A549 (cell line): ENCODE data around the gene TYW1. TPM values are rescaled to one million over a fixed set of nuclear protein-coding genes. Genes with fewer than 3 reads are reported as not detected.
A peak's percentile ranks its signal among the peaks of the same experiment; 100 is the strongest.

Experiments
- ATAC-seq, 2 experiments: fragments of 200-7000 bp in 1 of 2; fragments of >200 bp in 1 of 2; cut with Nextera tagmentation in 1 of 2; cut with Tn5 transposase in 1 of 2; 3 replicates each; pipeline versions ENCODE4 v1.8.0 to v1.9.1; 2018 to 2020; ENCODE audit warnings: mild to moderate bottlenecking in 1 of 2, moderate library complexity in 1 of 2
- CTCF ChIA-PET: fragments of 300-600 bp; sonication (Branson Sonifier 250); formaldehyde crosslinking; extraction: SDS; loops from one replicate; lab custom pipeline; 2021; ENCODE audit warnings: antibody characterized with exemption, inconsistent platforms; lab: Yijun Ruan, JAX
- POLR2A ChIA-PET: fragments of 350-600 bp; formaldehyde crosslinking; extraction: SDS; loops from one replicate; lab custom pipeline; 2021; ENCODE audit warnings: antibody characterized with exemption, inconsistent platforms; lab: Yijun Ruan, JAX
- DNase-seq, 2 experiments: peaks; one replicate each; pipeline versions ENCODE4 v3.0.0 to v3.0.0-alpha.2; 2011 to 2016; ENCODE audit warnings: low read depth in 1 of 2, low spot score in 1 of 2
- FAIRE-seq: peaks from 2 replicates; lab custom pipeline; 2011; peaks lifted over from hg19 to GRCh38; lab: Jason Lieb, UNC
- H3K27ac ChIP-seq, 2 experiments: fragments of >200 bp; sonication (Bioruptor Twin); formaldehyde crosslinking; 3 replicates each; pipeline ENCODE4 v1.5.1; 2016 to 2017
- H3K4me1 ChIP-seq: fragments of >200 bp; sonication (Bioruptor Twin); formaldehyde crosslinking; 3 replicates; pipeline ENCODE4 v1.6.1; 2016
- H3K4me2 ChIP-seq: fragments of >200 bp; sonication (Bioruptor Twin); formaldehyde crosslinking; 3 replicates; pipeline ENCODE4 v1.6.1; 2016
- H3K4me3 ChIP-seq: fragments of >200 bp; sonication (Bioruptor Twin); formaldehyde crosslinking; 3 replicates; pipeline ENCODE4 v1.5.1; 2016
- H3K9me3 ChIP-seq: fragments of >200 bp; sonication (Bioruptor Twin); formaldehyde crosslinking; 3 replicates; pipeline ENCODE4 v1.6.1; 2016
- ATOH8 ChIP-seq: fragments of 250-450 bp; sonication (Bioruptor Pico); IDR thresholded peaks from 2 replicates; pipeline ENCODE4 v1.5.0; 2020; ENCODE audit warnings: low read depth, mild to moderate bottlenecking, moderate library complexity
- BCL3 ChIP-seq: fragments of >200 bp; sonication (Bioruptor Twin); formaldehyde crosslinking; IDR thresholded peaks from 3 replicates; pipeline ENCODE4 v1.6.1; 2016
- BHLHE40 ChIP-seq: IDR thresholded peaks from 2 replicates; pipeline ENCODE4 v1.6.1; 2012; ENCODE audit warnings: low read depth, low read length, inconsistent platforms
- CHD4 ChIP-seq: fragments of 200-600 bp; sonication (generic); IDR thresholded peaks from 2 replicates; pipeline ENCODE4 v1.6.1; 2016; ENCODE audit warnings: antibody characterized with exemption, mild to moderate bottlenecking, borderline replicate concordance
- CTCF ChIP-seq: fragments of >200 bp; sonication (Bioruptor Twin); formaldehyde crosslinking; IDR thresholded peaks from 3 replicates; pipeline ENCODE4 v1.5.1; 2016
- E2F6 ChIP-seq: IDR thresholded peaks from 2 replicates; pipeline ENCODE4 v1.6.1; 2012; ENCODE audit warnings: low read depth, borderline replicate concordance
- EHMT2 ChIP-seq: fragments of 200-600 bp; sonication (generic); IDR thresholded peaks from 2 replicates; pipeline ENCODE4 v1.6.1; 2016; ENCODE audit warnings: antibody characterized with exemption, low read depth, mild to moderate bottlenecking, moderate library complexity
- FOSL2 ChIP-seq, 2 experiments: fragments of 450-650 bp in 1 of 2; fragments of >200 bp in 1 of 2; sonication (Bioruptor Twin) in 1 of 2; formaldehyde crosslinking; IDR thresholded peaks; 2 replicates each; pipeline versions ENCODE4 v1.5.0 to v1.6.1; 2016 to 2020; ENCODE audit warnings: mild to moderate bottlenecking in 1 of 2, moderate library complexity in 1 of 2
- GATA3 ChIP-seq: IDR thresholded peaks from 2 replicates; pipeline ENCODE4 v1.6.1; 2012; ENCODE audit warnings: borderline replicate concordance
- HMGXB4 ChIP-seq: fragments of 250-450 bp; sonication (Bioruptor Pico); IDR thresholded peaks from 2 replicates; pipeline ENCODE4 v1.5.0; 2021; ENCODE audit warnings: mild to moderate bottlenecking, moderate library complexity, borderline replicate concordance
- HOXA7 ChIP-seq: fragments of 250-450 bp; sonication (Bioruptor Pico); IDR thresholded peaks from 2 replicates; pipeline ENCODE4 v1.5.0; 2020; ENCODE audit warnings: mild to moderate bottlenecking, moderate library complexity
- JUN ChIP-seq, 2 experiments: fragments of >200 bp; sonication (Bioruptor Twin); formaldehyde crosslinking; IDR thresholded peaks; 2 replicates in 1 of 2; 3 replicates in 1 of 2; pipeline ENCODE4 v1.6.1; 2016 to 2017
- JUNB ChIP-seq: fragments of >200 bp; sonication (Bioruptor Twin); formaldehyde crosslinking; IDR thresholded peaks from 2 replicates; pipeline ENCODE4 v1.6.1; 2016
- MAX ChIP-seq: IDR thresholded peaks from 2 replicates; pipeline ENCODE4 v1.6.1; 2012
- MYC ChIP-seq: IDR thresholded peaks from 2 replicates; pipeline ENCODE4 v1.6.1; 2012; ENCODE audit warnings: mild to moderate bottlenecking, inconsistent platforms, low read length, improper control_type of control experiment, borderline replicate concordance
- NFE2L2 ChIP-seq: fragments of 150-350 bp; conservative IDR thresholded peaks from 2 replicates; pipeline ENCODE4 v1.6.1; 2014; ENCODE audit warnings: low read length
- NPAS2 ChIP-seq: fragments of 250-450 bp; sonication (Bioruptor Pico); IDR thresholded peaks from 2 replicates; pipeline ENCODE4 v1.8.0; 2022; ENCODE audit warnings: mild to moderate bottlenecking, moderate library complexity, borderline replicate concordance
- PBX3 ChIP-seq: IDR thresholded peaks from 2 replicates; pipeline ENCODE4 v1.6.1; 2012
- POLR2A ChIP-seq: IDR thresholded peaks from 2 replicates; pipeline ENCODE4 v1.6.1; 2012; ENCODE audit warnings: mild to moderate bottlenecking, low read length
- RAD21 ChIP-seq, 2 experiments: fragments of >200 bp in 1 of 2; sonication (Bioruptor Twin) in 1 of 2; formaldehyde crosslinking in 1 of 2; IDR thresholded peaks in 1 of 2; conservative IDR thresholded peaks in 1 of 2; 2 replicates in 1 of 2; 3 replicates in 1 of 2; pipeline ENCODE4 v1.6.1; 2012 to 2018; ENCODE audit warnings: inconsistent platforms in 1 of 2
- RCOR1 ChIP-seq: fragments of 150-350 bp; IDR thresholded peaks from 2 replicates; pipeline ENCODE4 v1.6.1; 2014; ENCODE audit warnings: antibody characterized with exemption, low read length, low read depth
- REST ChIP-seq: fragments of 200-600 bp; sonication (generic); IDR thresholded peaks from 2 replicates; pipeline ENCODE4 v1.6.1; 2016; ENCODE audit warnings: antibody characterized with exemption, mild to moderate bottlenecking, moderate library complexity
- SMC3 ChIP-seq: fragments of >200 bp; sonication (Bioruptor Twin); formaldehyde crosslinking; IDR thresholded peaks from 3 replicates; pipeline ENCODE4 v1.6.1; 2018; ENCODE audit warnings: inconsistent platforms
- TFCP2L1 ChIP-seq: fragments of 250-450 bp; sonication (Bioruptor Pico); IDR thresholded peaks from 2 replicates; pipeline ENCODE4 v1.5.0; 2021; ENCODE audit warnings: mild to moderate bottlenecking
- TP53 ChIP-seq: fragments of 250-450 bp; sonication (Bioruptor Pico); IDR thresholded peaks from 2 replicates; pipeline ENCODE4 v1.5.0; 2021; ENCODE audit warnings: mild to moderate bottlenecking, moderate library complexity
- ZFP36 ChIP-seq: fragments of 450-650 bp; IDR thresholded peaks from 2 replicates; pipeline ENCODE4 v1.6.1; 2014; ENCODE audit warnings: borderline replicate concordance; ENCODE audit not compliant: partially characterized antibody
- ZSCAN20 ChIP-seq: fragments of 250-450 bp; sonication (Bioruptor Pico); IDR thresholded peaks from 2 replicates; pipeline ENCODE4 v1.8.0; 2022; ENCODE audit warnings: mild to moderate bottlenecking, moderate library complexity
- WGBS: methylation state at CpG from one replicate; pipeline ENCODE4 v1.1.6; 2017; ENCODE audit errors: missing lambda C conversion rate; 5-methylcytosine and 5-hydroxymethylcytosine counted together
- polyA plus RNA-seq, 4 experiments: library from polyadenylated mRNA; depleted of rRNA in 3 of 4; stranded (reverse); fragments of >200 nt; fragmentation: RNase III in 1 of 4; extraction: RNeasy Plus Mini Kit Qiagen cat#74134 plus additional on column Dnase treatment in 1 of 4; gene quantifications; 2 replicates in 3 of 4; 3 replicates in 1 of 4; pipeline ENCODE4 v1.2.3, GENCODE V29; 2011 to 2017

TYW1 gene
- polyA plus RNA-seq, 2 of the 4 experiments (the other 2 are of a cell fraction) = 15.3 to 26.9 TPM

- DNase-seq (peak; percentile 85 to 86), ATAC-seq (peak; percentile 94), FAIRE-seq (peak; percentile 32)
- Histone ChIP-seq H3K9me3 (no peaks in the 10 kb centered on the region), H3K4me2 (peak overlapping the region; percentile 75), H3K27ac (peak overlapping the region; percentile 90 to 93), H3K4me1 (peaks cover 23% of the 10 kb centered on the region), H3K4me3 (0 out of 3 replicates have a peak overlapping the region, but pooled peaks have one; percentile 12)
- ChIA-PET POLR2A (interaction anchor here (0.8 to 1.2 kb wide), 3 partner anchors 32 to 108 kb away, joined by 3 read pairs; partner anchors contain the start of gene TMEM248), CTCF (interaction anchor here (0.8 kb wide), 1 partner anchor 88 kb away, joined by 3 read pairs; no protein-coding TSS in a partner anchor)
- WGBS = 26% methylated on average over 11 of the region's 11 CpGs
- TF ChIP-seq TP53 = no peak
- no peak for TF ChIP-seq TFCP2L1
- TF ChIP-seq HMGXB4 = no peak
- TF ChIP-seq POLR2A = no peak
- TF ChIP-seq NPAS2 (CRISPR knock-in tag) = no peak
- peak; percentile 79 for TF ChIP-seq MAX
- no peak for TF ChIP-seq ATOH8 (CRISPR knock-in tag)
- no peak for TF ChIP-seq MYC
- TF ChIP-seq FOSL2 (IDR thresholded peaks at IDR 0.05) = peak; percentile 23; the same call in 1 of the 2 replicates
- peak; percentile 68 for TF ChIP-seq FOSL2 (CRISPR knock-in tag; IDR thresholded peaks at IDR 0.05)
- TF ChIP-seq ZFP36 = no peak
- no peak for TF ChIP-seq REST
- TF ChIP-seq E2F6 = peak; percentile 22; the same call in 1 of the 2 replicates
- no peak for TF ChIP-seq HOXA7 (CRISPR knock-in tag)
- peak in 1 of 2 experiments; percentile 58; a peak in 2 of 5 replicates for TF ChIP-seq JUN (IDR thresholded peaks at IDR 0.05)
- no peak for TF ChIP-seq ZSCAN20
- TF ChIP-seq CHD4 = no peak
- no peak for TF ChIP-seq EHMT2
- TF ChIP-seq RAD21 (conservative IDR thresholded peaks at IDR 0.05 in 1 of 2, IDR thresholded peaks at IDR 0.05 in 1 of 2) = 0 out of 5 replicates have a peak, but pooled peaks of 1 of the 2 experiments have one; percentile 17
- peak; percentile 32; the same call in 1 of the 2 replicates for TF ChIP-seq GATA3
- TF ChIP-seq CTCF = no peak
- no peak for TF ChIP-seq BCL3
- TF ChIP-seq NFE2L2 = no peak
- no peak for TF ChIP-seq BHLHE40
- no peak for TF ChIP-seq PBX3
- TF ChIP-seq JUNB = 0 out of 2 replicates have a peak, but pooled peaks have one; percentile 18
- TF ChIP-seq RCOR1 = no peak
- TF ChIP-seq SMC3 = no peak
These were observed 44.1 kb upstream of the TYW1 start for GRCh38 chr7:66952343-66953043.
